CMK (cell line): ENCODE results near the gene PSRC1.
"Not testable (repeated sequence)": the region's sequence is repeated elsewhere in the genome, so short reads cannot be mapped to it uniquely, and the experiment has no call there.

Experiments
- DNase-seq: peaks from one replicate; pipeline ENCODE4 v3.0.0-alpha.2; 2010; ENCODE audit warnings: low read depth

The PSRC1 gene

DNA sequence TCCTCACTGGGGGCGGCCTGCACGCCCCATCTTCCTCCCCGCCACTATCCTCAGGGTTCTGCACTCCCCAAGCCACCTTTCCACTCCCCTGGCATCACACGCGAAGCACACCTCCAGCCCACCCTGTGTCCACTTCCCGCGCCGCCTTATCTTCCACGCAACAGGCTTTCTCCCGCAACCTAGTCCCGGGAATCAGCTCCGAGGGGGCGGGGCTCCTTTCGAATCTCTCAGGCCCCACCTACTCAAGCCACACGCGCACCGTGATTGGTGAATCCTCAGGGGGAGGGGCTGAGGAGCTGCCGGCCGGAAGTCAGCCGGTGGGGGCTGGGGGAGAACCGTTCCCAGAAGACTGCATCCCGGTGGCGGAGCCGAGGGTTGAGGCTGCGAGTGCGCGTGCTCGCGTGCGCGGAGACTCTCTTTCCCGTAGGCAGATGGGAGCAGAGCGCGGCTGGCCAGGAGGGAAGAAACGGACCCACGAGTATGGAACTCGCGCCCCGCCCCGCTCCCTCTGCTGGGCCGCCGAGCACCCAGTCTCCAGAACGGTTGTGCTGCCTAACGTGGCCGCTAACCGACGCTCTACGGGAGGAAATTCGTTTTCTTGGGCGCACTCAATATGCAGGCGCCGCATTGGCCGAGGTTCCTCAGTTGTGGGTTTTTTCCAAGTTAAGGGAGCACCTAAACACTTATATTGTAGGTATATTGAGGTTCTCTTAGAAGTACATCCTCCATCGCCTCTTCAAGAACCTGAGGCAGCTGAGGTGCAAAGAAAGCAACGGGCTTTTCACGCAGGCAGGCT lies at the start of gene PSRC1:
PSRC1 (minus strand) TSS at position 194 of the 796 bp plus-strand sequence.
- DNase-seq, result peak; percentile 85

DNA sequence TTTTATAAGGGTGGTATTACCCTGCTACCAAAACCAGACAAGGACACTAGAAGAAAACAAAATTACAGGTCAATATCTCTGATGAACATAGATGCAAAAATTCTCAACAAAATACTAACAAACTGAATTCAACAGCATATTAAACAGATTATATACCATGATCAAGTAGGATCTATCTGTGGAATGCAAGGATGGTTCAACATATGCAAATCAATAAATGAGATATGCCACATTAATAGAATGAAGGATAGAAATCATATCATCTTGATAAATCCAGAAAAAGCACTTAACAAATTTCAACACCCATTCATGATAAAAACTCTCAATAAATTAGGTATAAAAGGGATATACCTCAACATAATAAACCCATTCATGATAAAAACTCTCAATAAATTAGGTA lies 48.2 kb upstream of the PSRC1 start:
- DNase-seq, result no peak

DNA sequence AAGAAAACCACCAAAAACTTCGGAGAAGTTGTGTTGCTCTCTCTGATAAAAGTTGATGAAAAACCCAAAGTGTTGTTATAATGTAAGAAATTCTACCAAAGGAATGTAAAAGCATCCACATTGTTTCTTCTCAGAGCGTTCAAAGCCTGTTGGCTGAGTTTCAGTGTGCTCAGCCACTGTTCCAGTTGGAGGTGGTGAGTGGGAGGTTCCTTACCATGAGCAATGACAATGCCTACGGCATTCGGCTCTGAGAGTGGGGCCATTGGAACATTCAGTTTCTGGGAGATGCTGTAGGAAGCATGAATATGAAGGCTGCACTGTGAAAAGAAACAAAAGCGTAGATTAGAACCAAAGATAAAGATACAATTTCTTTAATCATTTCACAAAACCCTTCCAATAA lies 44.3 kb upstream of the PSRC1 start:
- DNase-seq, result no peak

DNA sequence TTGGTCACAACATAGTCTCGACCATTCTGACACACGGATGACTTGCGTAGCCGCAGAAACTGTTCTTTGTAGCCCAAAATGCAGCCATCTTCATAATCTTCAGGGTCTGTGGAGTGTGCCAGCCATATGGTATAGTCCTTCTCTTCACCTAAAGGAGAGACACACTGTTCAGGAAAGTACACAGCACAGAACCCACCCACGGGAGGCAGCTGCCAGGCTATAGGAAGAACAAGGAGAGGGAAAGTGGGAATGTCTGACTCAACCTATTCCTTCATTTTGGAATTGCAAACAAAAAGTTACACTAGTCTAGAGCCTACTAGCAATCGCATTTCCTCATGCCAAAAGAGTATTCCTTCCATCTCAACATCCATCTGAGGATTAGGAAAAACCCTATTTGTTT lies 40.0 kb upstream of the PSRC1 start:
- DNase-seq, result no peak

- DNase-seq, result no peak
These were observed 36.2 kb upstream of the PSRC1 start for GRCh38 chr1:109319114-109319513.

DNA sequence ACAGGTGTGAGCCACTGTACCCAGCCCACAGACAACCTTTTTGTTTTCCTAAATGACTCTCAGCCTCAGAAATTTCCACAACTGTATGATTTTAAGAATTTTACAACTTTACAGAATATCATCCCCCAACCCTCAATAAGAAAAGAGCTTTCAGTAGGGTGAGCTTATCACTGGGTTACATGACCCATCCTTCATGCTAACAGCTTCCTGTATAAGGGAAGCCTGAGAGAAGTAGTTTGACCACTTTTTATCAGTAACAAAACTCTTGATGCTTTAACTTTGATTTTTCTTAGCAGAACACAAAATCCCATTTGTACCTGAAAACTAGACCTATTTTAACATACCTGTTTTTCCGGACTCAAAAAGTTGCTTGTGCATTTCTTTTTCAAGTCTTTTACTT lies 33.6 kb upstream of the PSRC1 start:
- peak; percentile 18 for DNase-seq

GRCh38 chr1:109315288-109315687 lies 32.3 kb upstream of the PSRC1 start:
- DNase-seq, result no peak

DNA sequence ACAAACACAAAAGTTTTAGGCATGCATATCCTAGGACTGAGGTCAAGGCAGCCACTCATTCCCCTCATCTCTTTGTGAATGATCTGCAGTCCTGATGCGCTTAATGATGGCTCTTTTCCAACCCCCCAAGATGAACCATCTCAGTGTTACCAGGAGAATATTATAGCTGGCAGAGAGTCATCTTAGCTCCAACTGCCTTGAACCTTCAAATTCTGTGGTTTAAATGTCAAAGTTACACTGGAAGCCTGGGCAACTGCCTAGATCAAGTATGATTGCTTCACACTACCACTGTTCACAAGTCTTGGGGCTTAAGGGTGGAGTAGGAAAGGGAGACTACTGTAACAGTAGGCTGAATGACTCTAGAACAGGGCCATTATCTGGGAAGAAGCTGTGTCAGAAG lies 31.9 kb upstream of the PSRC1 start:
- no peak for DNase-seq

DNA sequence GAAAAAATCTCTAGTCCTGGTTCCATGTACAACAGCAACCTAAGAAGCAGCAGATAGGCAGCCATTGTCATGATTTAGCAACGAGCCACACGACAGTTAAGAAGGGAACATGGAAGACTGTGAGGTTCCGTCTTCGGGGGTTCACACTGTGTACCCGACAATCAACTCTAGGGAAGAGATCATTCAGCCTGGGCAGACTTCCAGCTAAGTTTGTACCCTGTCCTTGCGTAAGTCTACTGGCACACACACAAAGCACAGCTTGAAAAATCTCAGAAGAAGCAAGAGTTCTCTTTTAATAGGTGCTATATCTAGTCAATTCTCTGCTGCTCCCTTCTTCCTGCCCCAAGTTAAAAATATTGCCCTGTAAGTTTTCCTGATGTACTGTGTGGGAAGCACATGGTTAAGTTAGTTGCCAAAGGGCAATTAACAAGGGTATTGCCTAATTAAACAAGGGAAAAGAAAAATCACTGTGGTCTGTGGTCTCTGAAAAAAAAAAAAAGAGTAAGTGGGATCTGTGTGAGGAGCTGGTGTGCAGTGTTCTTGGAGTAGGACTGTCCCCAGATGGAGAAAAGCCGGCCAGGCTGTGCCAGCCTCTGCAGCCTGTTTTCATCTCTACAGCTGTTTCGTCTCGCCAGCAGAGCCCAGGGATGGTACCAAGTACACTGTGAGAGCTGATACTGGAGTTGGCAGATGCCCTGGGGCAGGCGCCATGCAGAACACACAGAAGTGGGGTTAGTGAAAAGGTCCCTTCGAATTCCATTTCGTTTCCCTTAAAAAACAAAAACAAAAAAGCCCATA lies 30.2 kb upstream of the PSRC1 start:
- no peak for DNase-seq

DNA sequence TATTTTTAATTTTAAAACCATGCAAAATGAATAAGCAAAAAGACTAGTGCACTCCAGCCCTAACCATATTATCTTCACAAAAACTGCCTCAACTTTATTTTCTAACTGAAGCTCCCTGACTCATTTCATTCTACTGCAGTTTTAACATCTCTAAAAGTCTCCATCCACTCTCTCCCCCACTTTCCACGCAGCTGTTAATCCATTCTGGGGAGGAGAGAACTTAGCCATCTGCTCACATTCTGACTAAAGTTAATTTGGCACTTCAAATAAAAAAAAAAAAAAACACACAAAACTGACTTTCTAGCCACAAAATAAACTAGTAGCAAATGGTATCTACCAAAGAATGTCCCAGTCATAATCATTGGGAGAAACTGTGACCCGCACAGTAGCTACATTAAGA lies 29.3 kb upstream of the PSRC1 start:
- DNase-seq, result no peak

DNA sequence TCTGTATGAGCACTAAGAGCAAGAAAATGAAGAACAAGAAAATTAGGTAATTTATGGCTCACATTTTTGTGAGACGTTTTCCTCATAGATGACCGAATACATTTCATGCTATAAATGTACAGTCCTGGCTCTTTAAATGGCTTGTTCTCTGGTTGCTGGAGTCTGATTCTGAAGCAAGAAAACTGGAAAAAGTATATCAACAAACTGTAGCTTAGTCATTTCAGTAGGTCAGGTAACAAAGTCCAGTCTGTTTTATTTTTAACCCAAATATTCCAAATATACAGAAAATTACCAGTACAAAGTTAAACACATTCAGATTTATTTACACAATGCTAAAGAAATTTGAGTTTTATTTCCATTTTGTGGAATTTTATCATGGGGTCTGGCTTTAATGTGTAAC lies 26.4 kb upstream of the PSRC1 start:
- DNase-seq, result no peak

- no peak for DNase-seq
These were observed 24.5 kb upstream of the PSRC1 start for GRCh38 chr1:109307274-109308021.

DNA sequence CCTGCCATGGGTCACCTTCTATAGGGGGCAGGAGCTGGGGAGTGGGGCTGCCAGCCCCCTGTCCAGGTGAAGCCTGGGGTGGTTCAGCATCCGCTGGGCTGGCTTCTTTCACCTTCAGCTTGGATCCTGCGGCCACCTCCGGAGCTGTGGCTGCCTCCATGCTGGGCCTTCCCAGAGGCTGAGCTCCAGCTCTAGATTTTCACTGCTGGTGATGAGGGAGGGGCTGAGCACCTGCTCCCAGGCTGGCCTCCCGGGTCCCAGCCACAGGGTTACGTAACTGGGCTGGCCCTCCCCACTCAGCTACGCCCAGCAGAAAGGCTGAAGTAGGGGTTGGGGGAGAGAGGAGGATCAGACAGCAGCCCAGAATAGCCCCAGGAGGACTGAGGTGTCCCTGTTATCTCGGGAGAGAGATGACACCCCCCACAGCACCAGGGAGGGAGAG lies 23.9 kb upstream of the PSRC1 start, which contains the start of gene MYBPHL:
MYBPHL (minus strand) TSS at position 180 of the 442 bp plus-strand sequence; CDS start at position 160, 20 bp downstream.
- no peak for DNase-seq

- DNase-seq, result not testable (repeated sequence)
These were observed 23.0 kb upstream of the PSRC1 start for GRCh38 chr1:109305991-109306390.

DNA sequence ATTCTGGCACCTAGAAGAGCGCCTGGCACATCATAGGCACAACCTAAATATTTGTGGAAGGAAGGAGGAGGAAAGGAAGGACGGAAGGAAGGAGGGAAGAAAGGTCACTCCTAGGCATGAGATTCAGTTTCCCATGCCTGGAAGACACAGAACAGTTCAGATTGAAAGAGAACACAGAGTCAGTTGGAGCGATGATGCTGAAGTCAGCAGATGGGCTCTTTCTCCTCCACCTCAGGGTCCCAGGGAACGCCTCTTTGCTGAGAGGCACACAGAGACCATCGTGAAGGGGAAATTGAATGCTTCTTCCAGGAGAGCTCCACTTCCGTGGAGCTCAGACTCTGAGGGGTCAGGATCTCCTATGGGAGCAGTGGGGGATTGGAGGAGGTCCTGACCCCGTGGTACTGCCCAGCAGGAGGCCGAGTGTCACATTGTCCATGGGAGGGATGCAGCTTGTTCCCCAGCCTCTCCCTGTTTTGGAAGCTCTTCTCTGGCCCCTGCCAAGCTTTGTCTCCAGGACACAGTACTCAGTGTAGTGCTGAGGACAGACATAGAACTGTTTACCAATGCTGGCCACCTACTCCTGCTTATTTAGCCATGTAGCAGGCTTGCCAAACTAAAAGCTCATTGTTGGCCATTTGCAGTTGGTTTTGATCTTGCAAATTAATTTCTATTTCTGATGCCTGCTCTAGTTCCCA lies 21.4 kb upstream of the PSRC1 start:
- DNase-seq, result no peak

DNA sequence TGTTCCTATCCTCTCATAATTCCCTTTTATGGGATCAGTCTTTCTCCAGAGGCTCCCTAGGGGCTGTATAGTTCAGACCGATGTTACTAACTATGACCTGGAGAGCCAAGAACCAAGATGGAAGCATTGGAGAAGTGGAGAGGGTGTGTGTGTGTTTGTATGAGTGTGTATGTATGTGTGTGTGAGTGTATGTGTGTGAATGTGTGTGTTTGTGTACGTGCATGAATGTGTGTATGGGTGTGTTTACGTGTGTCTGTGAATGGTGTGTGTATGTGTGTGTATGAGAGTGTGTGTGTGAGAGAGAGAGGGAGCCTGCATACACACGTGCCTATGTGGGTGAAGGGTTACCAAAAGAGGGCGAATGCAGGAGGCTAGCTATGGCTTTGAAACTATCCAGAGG lies 18.9 kb upstream of the PSRC1 start:
- no peak for DNase-seq

- DNase-seq, result no peak
These were observed 17.8 kb upstream of the PSRC1 start for GRCh38 chr1:109300650-109301151.

- DNase-seq, result no peak
These were observed 16.8 kb upstream of the PSRC1 start for GRCh38 chr1:109299558-109300343.

- DNase-seq, result no peak
These were observed 16.0 kb upstream of the PSRC1 start for GRCh38 chr1:109298666-109299557.

- DNase-seq, result no peak
These were observed 13.8 kb upstream of the PSRC1 start for GRCh38 chr1:109296782-109297181.
